GM13976 (cell line): ENCODE measurements around the gene GOLM1.

Experiments
- DNase-seq: peaks from one replicate; pipeline ENCODE4 v3.0.0; 2012; ENCODE audit warnings: low spot score
- CTCF ChIP-seq: IDR thresholded peaks from 2 replicates; pipeline ENCODE4 v1.5.1; 2012; ENCODE audit warnings: borderline replicate concordance, mild to moderate bottlenecking; ENCODE audit not compliant: insufficient read depth; ENCODE audit errors: extremely low read depth, missing control alignments, control extremely low read depth
- in situ Hi-C: fragments of 300-500 bp; cut with MboI; formaldehyde crosslinking; loops from one replicate; pipeline ENCODE4 v1.12.0; 2022; ENCODE audit warnings: low sequenced_read_pairs, mixed read lengths, inconsistent platforms; ENCODE audit not compliant: unreplicated experiment

The GOLM1 gene

GRCh38 chr9:86091477-86091876, 7.9 kb downstream of the GOLM1 start:
- no peak for TF ChIP-seq CTCF
- in situ Hi-C loops, result no loop called here
- no peak for DNase-seq

- TF ChIP-seq CTCF, result no peak
- in situ Hi-C loops, result no loop called here
- no peak for DNase-seq
Observed at GRCh38 chr9:86082870-86083269, 16.5 kb downstream of the GOLM1 start.

DNA sequence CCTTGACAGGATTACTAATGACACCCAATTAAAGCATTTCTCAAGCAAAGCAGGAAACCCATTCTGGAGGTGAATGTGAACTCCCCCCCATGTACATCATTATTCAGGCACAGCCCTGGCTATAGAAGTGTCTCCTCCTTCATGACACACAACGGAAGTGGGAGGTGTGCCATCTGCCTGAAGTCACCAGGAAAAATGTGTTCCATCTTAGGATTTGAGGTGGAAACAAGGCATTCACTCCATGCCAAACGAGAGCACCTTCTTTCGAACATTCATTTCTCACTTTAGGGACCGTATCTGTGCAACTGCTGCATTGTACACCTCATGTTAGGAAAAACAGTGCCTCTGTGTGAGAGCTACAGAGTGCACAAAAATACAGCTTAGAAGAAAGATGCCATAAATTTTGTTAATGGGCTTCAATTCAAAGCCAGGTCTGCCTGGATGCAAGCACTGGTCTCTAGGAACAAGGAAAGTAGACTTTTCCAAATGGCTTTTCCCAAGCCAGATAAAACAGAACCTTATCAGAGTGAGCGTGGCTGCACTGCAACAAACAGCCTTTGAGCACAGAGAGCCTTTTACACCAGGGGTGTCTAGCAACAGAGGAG, 19.4 kb downstream of the GOLM1 start:
- DNase-seq, result no peak
- no peak for TF ChIP-seq CTCF
- in situ Hi-C loops, result no loop called here

DNA sequence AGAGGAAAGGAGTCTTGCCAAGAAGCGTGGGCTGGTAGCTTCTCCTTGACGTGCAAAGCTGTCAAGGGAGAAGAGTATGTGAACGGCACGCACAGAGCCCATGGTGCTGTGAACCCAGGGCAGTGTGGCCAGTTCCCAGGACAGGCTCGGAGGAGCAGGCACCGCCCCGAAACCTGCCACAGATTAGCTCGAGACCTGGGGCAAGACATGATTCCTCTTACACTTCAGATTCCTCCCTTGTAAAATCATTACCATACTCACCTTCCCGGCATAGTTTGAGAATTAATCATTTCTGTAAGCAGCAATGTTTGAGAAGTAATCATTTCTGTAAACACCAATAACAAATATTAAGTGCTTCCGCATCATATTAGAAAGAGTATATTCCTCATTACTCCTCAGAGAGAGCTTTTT, 19.9 kb downstream of the GOLM1 start:
- in situ Hi-C loops, result no loop called here
- no peak for TF ChIP-seq CTCF
- no peak for DNase-seq

GRCh38 chr9:86078731-86079130, 20.6 kb downstream of the GOLM1 start:
- DNase-seq, result no peak
- TF ChIP-seq CTCF, result no peak
- in situ Hi-C loops, result no loop called here

DNA sequence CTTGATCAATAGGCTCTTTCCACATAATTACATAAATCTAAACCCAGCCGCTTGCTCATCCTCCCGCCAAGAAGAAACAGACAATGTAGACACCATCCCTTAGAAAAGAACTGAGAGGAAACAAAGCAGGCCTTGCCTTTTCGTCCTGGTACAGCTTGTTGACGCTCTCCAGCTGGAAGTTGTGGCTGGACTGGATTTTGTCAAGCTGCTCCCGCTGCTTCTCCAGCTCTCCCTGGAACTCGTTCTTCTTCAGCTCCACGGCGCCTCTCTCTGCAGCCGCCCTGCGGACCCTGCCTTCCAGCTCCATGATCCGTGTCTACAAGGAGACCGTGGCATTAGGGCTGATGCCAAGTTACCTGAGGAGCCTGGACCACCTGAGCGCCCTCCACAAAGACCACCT, 22.1 kb downstream of the GOLM1 start:
- no peak for DNase-seq
- TF ChIP-seq CTCF, result no peak
- in situ Hi-C loops, result no loop called here
